H9 (cell line): ENCODE results near the gene ZNF423. TPM values are rescaled to one million over a fixed set of nuclear protein-coding genes. Genes with fewer than 3 reads are reported as not detected.

Experiments used
- DNase-seq: peaks from one replicate; pipeline ENCODE4 v3.0.0-alpha.2; 2017
- H2AFZ ChIP-seq: one replicate; pipeline ENCODE4 v1.6.1; 2013; ENCODE audit warnings: mild to moderate bottlenecking, low read length, control low read depth, moderate library complexity
- H2AK5ac ChIP-seq: 2 replicates; pipeline ENCODE4 v1.6.1; 2013; ENCODE audit warnings: low read length, control low read depth, mixed read lengths; ENCODE audit not compliant: insufficient read length
- H2BK120ac ChIP-seq: one replicate; pipeline ENCODE4 v1.6.1; 2013; ENCODE audit warnings: low read depth, mild to moderate bottlenecking, low read length, control low read depth, inconsistent platforms; ENCODE audit not compliant: poor library complexity, severe bottlenecking
- H2BK12ac ChIP-seq: 2 replicates; pipeline ENCODE4 v1.6.1; 2013; ENCODE audit warnings: low read length, control low read depth, mixed read lengths, low read depth; ENCODE audit not compliant: insufficient read length
- H2BK15ac ChIP-seq: 2 replicates; pipeline ENCODE4 v1.6.1; 2013; ENCODE audit warnings: low read depth, low read length, control low read depth
- H2BK20ac ChIP-seq: one replicate; pipeline ENCODE4 v1.6.1; 2013; ENCODE audit warnings: low read depth, mild to moderate bottlenecking, low read length, control low read depth, inconsistent platforms; ENCODE audit not compliant: poor library complexity, severe bottlenecking
- H2BK5ac ChIP-seq: 2 replicates; pipeline ENCODE4 v1.6.1; 2013; ENCODE audit warnings: low read length, control low read depth, mixed read lengths; ENCODE audit not compliant: insufficient read length
- H3K14ac ChIP-seq: 2 replicates; pipeline ENCODE4 v1.6.1; 2013; ENCODE audit warnings: low read length, control low read depth; ENCODE audit not compliant: insufficient read depth
- H3K18ac ChIP-seq: 2 replicates; pipeline ENCODE4 v1.6.1; 2013; ENCODE audit warnings: low read depth, mild to moderate bottlenecking, mixed read lengths, low read length, control low read depth; ENCODE audit not compliant: insufficient read length
- H3K23ac ChIP-seq: 2 replicates; pipeline ENCODE4 v1.6.1; 2013; ENCODE audit warnings: low read length, control low read depth, mixed read lengths, low read depth; ENCODE audit not compliant: insufficient read length
- H3K23me2 ChIP-seq: 2 replicates; pipeline ENCODE4 v1.6.1; 2013; ENCODE audit warnings: low read depth, mild to moderate bottlenecking, mixed read lengths, low read length, control low read depth; ENCODE audit not compliant: insufficient read length, poor library complexity, severe bottlenecking
- H3K27ac ChIP-seq: 2 replicates; pipeline ENCODE4 v1.5.1; 2013; ENCODE audit warnings: low read length, control low read depth, mixed read lengths, low read depth; ENCODE audit not compliant: insufficient read length
- H3K27me3 ChIP-seq: 2 replicates; pipeline ENCODE4 v1.6.1; 2013; ENCODE audit warnings: low read length, control low read depth, inconsistent platforms; ENCODE audit not compliant: insufficient read depth
- H3K4ac ChIP-seq: 2 replicates; pipeline ENCODE4 v1.6.1; 2013; ENCODE audit warnings: low read depth, mild to moderate bottlenecking, control low read depth, inconsistent platforms, low read length, moderate library complexity
- H3K4me1 ChIP-seq: 2 replicates; pipeline ENCODE4 v1.6.1; 2013; ENCODE audit warnings: low read length, control low read depth, inconsistent platforms; ENCODE audit not compliant: insufficient read depth
- H3K4me2 ChIP-seq: 2 replicates; pipeline ENCODE4 v1.6.1; 2013; ENCODE audit warnings: low read length, control low read depth, mixed read lengths; ENCODE audit not compliant: insufficient read length, insufficient read depth
- H3K56ac ChIP-seq: 2 replicates; pipeline ENCODE4 v1.6.1; 2013; ENCODE audit warnings: low read depth, mild to moderate bottlenecking, mixed read lengths, low read length, control low read depth; ENCODE audit not compliant: insufficient read length
- H3K79me1 ChIP-seq: 2 replicates; pipeline ENCODE4 v1.6.1; 2013; ENCODE audit warnings: low read depth, mild to moderate bottlenecking, moderate library complexity, low read length, control low read depth, inconsistent platforms; ENCODE audit not compliant: insufficient read depth, poor library complexity, severe bottlenecking
- H3K79me2 ChIP-seq: 2 replicates; pipeline ENCODE4 v1.6.1; 2013; ENCODE audit warnings: low read length, control low read depth, inconsistent platforms; ENCODE audit not compliant: insufficient read depth
- H3K9ac ChIP-seq: 2 replicates; pipeline ENCODE4 v1.6.1; 2013; ENCODE audit warnings: low read length, control low read depth, mixed read lengths; ENCODE audit not compliant: insufficient read length; ENCODE audit errors: extremely low read depth
- H3K9me3 ChIP-seq: one replicate; pipeline ENCODE4 v1.6.1; 2013; ENCODE audit warnings: low read depth, low read length, inconsistent platforms; ENCODE audit not compliant: control insufficient read depth
- H3T11ph ChIP-seq: one replicate; pipeline ENCODE4 v1.6.1; 2013; ENCODE audit warnings: mild to moderate bottlenecking, low read length, control low read depth, inconsistent platforms
- H4K20me1 ChIP-seq: one replicate; pipeline ENCODE4 v1.6.1; 2013; ENCODE audit not compliant: control insufficient read depth, insufficient read length, insufficient read depth
- H4K5ac ChIP-seq: 2 replicates; pipeline ENCODE4 v1.6.1; 2013; ENCODE audit warnings: low read depth, mild to moderate bottlenecking, mixed read lengths, low read length, control low read depth; ENCODE audit not compliant: insufficient read length
- H4K8ac ChIP-seq: replicated peaks from 2 replicates; pipeline ENCODE4 v1.6.1; 2013; ENCODE audit warnings: low read length, control low read depth, mixed read lengths, low read depth; ENCODE audit not compliant: insufficient read length
- H4K91ac ChIP-seq: 2 replicates; pipeline ENCODE4 v1.6.1; 2013; ENCODE audit warnings: low read depth, mild to moderate bottlenecking, moderate library complexity, mixed read lengths, low read length, control low read depth; ENCODE audit not compliant: insufficient read length
- H3K27ac Mint-ChIP-seq, 3 experiments: 2 replicates in 2 of 3; 3 replicates in 1 of 3; pipeline ENCODE4 v1.8.0; 2020 to 2021; ENCODE audit warnings: mixed read lengths in 3 of 3, mild to moderate bottlenecking in 1 of 3, moderate library complexity in 1 of 3
- H3K27me3 Mint-ChIP-seq: 2 replicates; pipeline ENCODE4 v1.8.0; 2021; ENCODE audit warnings: low read depth, mild to moderate bottlenecking, moderate library complexity, mixed read lengths
- H3K36me3 Mint-ChIP-seq, 3 experiments: 2 replicates in 2 of 3; 3 replicates in 1 of 3; pipeline ENCODE4 v1.8.0; 2020 to 2021; ENCODE audit warnings: low read depth in 3 of 3, mixed read lengths in 3 of 3; ENCODE audit not compliant: insufficient read depth in 1 of 3
- H3K4me1 Mint-ChIP-seq, 2 experiments: 2 replicates each; pipeline ENCODE4 v1.8.0; 2020; ENCODE audit warnings: mixed read lengths in 2 of 2
- H3K4me3 Mint-ChIP-seq, 2 experiments: 2 replicates in 1 of 2; 3 replicates in 1 of 2; pipeline ENCODE4 v1.8.0; 2020 to 2021; ENCODE audit warnings: mild to moderate bottlenecking in 2 of 2, mixed read lengths in 2 of 2, moderate library complexity in 1 of 2
- H3K9me3 Mint-ChIP-seq, 2 experiments: 2 replicates in 1 of 2; 3 replicates in 1 of 2; pipeline ENCODE4 v1.8.0; 2020; ENCODE audit warnings: mild to moderate bottlenecking in 2 of 2, mixed read lengths in 2 of 2, moderate library complexity in 1 of 2
- CTCF ChIP-seq: fragments of 200-600 bp; sonication (generic); conservative IDR thresholded peaks from 3 replicates; pipeline ENCODE4 v1.8.0; 2021; ENCODE audit warnings: antibody characterized with exemption, mild to moderate bottlenecking
- WGBS: extraction: QIAGEN DNeasy Blood & Tissue Kit; methylation state at CpG from one replicate; pipeline ENCODE4 v1.1.7; 2013; ENCODE audit warnings: missing lambda C conversion rate, low lambda C conversion rate, mixed read lengths; ENCODE audit not compliant: insufficient read length; ENCODE audit errors: extremely low coverage; 5-methylcytosine and 5-hydroxymethylcytosine counted together
- total RNA-seq: library from RNA; stranded (reverse); gene quantifications from 2 replicates; pipeline ENCODE4 v1.2.1, GENCODE V29; 2021

Gene ZNF423
- total RNA-seq, 1 experiment from 2014 or later: 51.5 TPM

- H3K27me3 ChIP-seq: no peaks in the 10 kb centered on the region
- no peak overlapping the region for H3K9ac ChIP-seq
- H3K9me3 Mint-ChIP-seq: no peaks in the 10 kb centered on the region
Measured at GRCh38 chr16:49515861-49516260, 340.1 kb downstream of the ZNF423 start.

More at GRCh38 chr16:49515861-49516260, 340.1 kb downstream of the ZNF423 start:
- Histone ChIP-seq H2AK5ac (no peak overlapping the region), H3K4me1 (no peaks in the 10 kb centered on the region), H3K23ac (no peak overlapping the region), H4K20me1 (no peaks in the 10 kb centered on the region), H3K56ac (no peak overlapping the region), H3K14ac (no peak overlapping the region), H3K23me2 (no peaks in the 10 kb centered on the region), H3K4ac (no peak overlapping the region), H2AFZ (no peak overlapping the region), H4K8ac (no peak overlapping the region), H4K5ac (no peak overlapping the region), H2BK20ac (no peak overlapping the region), H4K91ac (no peak overlapping the region), H2BK5ac (no peak overlapping the region), H3K4me2 (no peak overlapping the region), H3K27ac (no peak overlapping the region), H2BK12ac (no peak overlapping the region), H3K79me1 (no peaks in the 10 kb centered on the region), H3K18ac (no peak overlapping the region), H3K79me2 (no peaks in the 10 kb centered on the region), H3T11ph (no peak overlapping the region), H2BK120ac (no peak overlapping the region), H3K9me3 (no peaks in the 10 kb centered on the region), H2BK15ac (no peak overlapping the region)
- TF ChIP-seq CTCF: no peak
- no peak overlapping the region for H3K27ac Mint-ChIP-seq
- no CpG with 5 or more reads among the region's 12 CpGs for WGBS
- H3K4me1 Mint-ChIP-seq: no peaks in the 10 kb centered on the region
- peaks cover 2 to 11% (median 4%) of the 10 kb centered on the region in 3 experiments; a peak in 4 of 7 replicates for H3K36me3 Mint-ChIP-seq
- no peak for DNase-seq
- no peaks in the 10 kb centered on the region for H3K27me3 Mint-ChIP-seq
- H3K4me3 Mint-ChIP-seq: no peak overlapping the region
